COLO829 (cell line): ENCODE data around the gene NKD1.
A peak's percentile ranks its signal among the peaks of the same experiment; 100 is the strongest.
"Not testable (repeated sequence)": the region's sequence is repeated elsewhere in the genome, so short reads cannot be mapped to it uniquely, and the experiment has no call there.

Experiments
- DNase-seq: peaks from one replicate; pipeline ENCODE4 v3.0.0; 2012; ENCODE audit warnings: low spot score

The NKD1 gene

GRCh38 chr16:50548125-50548908 is at the start of gene NKD1:
TSS of gene NKD1 (plus strand) at chr16:50548396. CDS start at chr16:50548554, 158 bp downstream.
- DNase-seq = peak; percentile 56

- no peak for DNase-seq
These were observed 49.6 kb upstream of the NKD1 start for GRCh38 chr16:50498431-50499155.

- no peak for DNase-seq
These were observed 48.9 kb upstream of the NKD1 start for GRCh38 chr16:50499254-50499653.

- DNase-seq = no peak
These were observed 47.9 kb upstream of the NKD1 start for GRCh38 chr16:50500171-50500874.

GRCh38 chr16:50501251-50501650 is 46.9 kb upstream of the NKD1 start:
- no peak for DNase-seq

- no peak for DNase-seq
These were observed 46.1 kb upstream of the NKD1 start for GRCh38 chr16:50501986-50502615.

- no peak for DNase-seq
These were observed 45.6 kb upstream of the NKD1 start for GRCh38 chr16:50502616-50503011.

GRCh38 chr16:50503868-50504531 is 44.2 kb upstream of the NKD1 start:
- not testable (repeated sequence) for DNase-seq

GRCh38 chr16:50505115-50505514 is 43.1 kb upstream of the NKD1 start:
- DNase-seq = no peak

GRCh38 chr16:50505714-50506542 is 42.3 kb upstream of the NKD1 start:
- no peak for DNase-seq

GRCh38 chr16:50506543-50506937 is 41.7 kb upstream of the NKD1 start:
- no peak for DNase-seq

- DNase-seq = no peak
These were observed 40.8 kb upstream of the NKD1 start for GRCh38 chr16:50507397-50507796.

GRCh38 chr16:50509521-50510341 is 38.5 kb upstream of the NKD1 start:
- DNase-seq = peak; percentile 3

- DNase-seq = no peak
These were observed 33.0 kb upstream of the NKD1 start for GRCh38 chr16:50515218-50515617.

- DNase-seq = no peak
These were observed 31.8 kb upstream of the NKD1 start for GRCh38 chr16:50516401-50516800.

GRCh38 chr16:50516890-50517289 is 31.3 kb upstream of the NKD1 start:
- DNase-seq = no peak

- no peak for DNase-seq
These were observed 30.5 kb upstream of the NKD1 start for GRCh38 chr16:50517450-50518252.

GRCh38 chr16:50519001-50519400 is 29.2 kb upstream of the NKD1 start:
- DNase-seq = no peak

- DNase-seq = no peak
These were observed 28.6 kb upstream of the NKD1 start for GRCh38 chr16:50519602-50520001.
